Osteoblast (primary cell): ENCODE measurements around the gene TNNC1. TPM values are rescaled to one million over a fixed set of nuclear protein-coding genes. Genes with fewer than 3 reads are reported as not detected.

Experiments
- DNase-seq: peaks from one replicate; pipeline ENCODE4 v3.0.0; 2011; ENCODE audit warnings: low spot score, mixed read lengths; ENCODE audit not compliant: insufficient read length; ENCODE audit errors: missing footprints
- H2AFZ ChIP-seq: 2 replicates; pipeline ENCODE4 v1.6.0; 2011; ENCODE audit warnings: mild to moderate bottlenecking, low read length
- H3K27ac ChIP-seq: 2 replicates; pipeline ENCODE4 v1.5.1; 2011; ENCODE audit warnings: mild to moderate bottlenecking, low read depth, low read length, moderate library complexity
- H3K27me3 ChIP-seq: 2 replicates; pipeline ENCODE4 v1.6.0; 2012; ENCODE audit warnings: mild to moderate bottlenecking, control low read depth, inconsistent platforms, low read length, moderate library complexity; ENCODE audit not compliant: insufficient read depth
- H3K36me3 ChIP-seq: 2 replicates; pipeline ENCODE4 v1.5.1; 2011; ENCODE audit warnings: mild to moderate bottlenecking, low read length, control low read depth, moderate library complexity; ENCODE audit not compliant: insufficient read depth
- H3K4me1 ChIP-seq: 2 replicates; pipeline ENCODE4 v1.5.1; 2011; ENCODE audit warnings: mild to moderate bottlenecking, low read length, control low read depth, moderate library complexity; ENCODE audit not compliant: insufficient read depth
- H3K4me2 ChIP-seq: 2 replicates; pipeline ENCODE4 v1.6.0; 2011; ENCODE audit warnings: mild to moderate bottlenecking, low read length; ENCODE audit not compliant: insufficient read depth
- H3K4me3 ChIP-seq: fragments of 200-600 bp; sonication (generic); 3 replicates; pipeline ENCODE4 v1.5.1; 2012; ENCODE audit warnings: mild to moderate bottlenecking, low read length, inconsistent platforms; ENCODE audit not compliant: insufficient read depth
- H3K79me2 ChIP-seq: 2 replicates; pipeline ENCODE4 v1.6.0; 2012; ENCODE audit warnings: mild to moderate bottlenecking, low read length, control low read depth, inconsistent platforms; ENCODE audit not compliant: insufficient read depth
- H3K9me3 ChIP-seq: 2 replicates; pipeline ENCODE4 v1.5.1; 2011; ENCODE audit warnings: low read depth, low read length, control low read depth
- H4K20me1 ChIP-seq: 2 replicates; pipeline ENCODE4 v1.6.0; 2012; ENCODE audit warnings: mild to moderate bottlenecking, low read length, control low read depth; ENCODE audit not compliant: insufficient read depth
- total RNA-seq: library from RNA; depleted of rRNA; stranded (reverse); fragments of >200 nt; gene quantifications from 2 replicates; pipeline ENCODE4 v1.2.3, GENCODE V29; 2012
- TF ChIP-seq, protein P1 (sequence below): IDR thresholded peaks from 2 replicates; pipeline ENCODE4 v1.5.1; 2011; ENCODE audit warnings: mild to moderate bottlenecking, low read depth, low read length, moderate library complexity; ENCODE audit errors: extremely low read depth

The TNNC1 gene
- total RNA-seq, 1 donor, result 0.36 TPM

GRCh38 chr3:52405601-52406110 lies 48.2 kb downstream of the TNNC1 start:
- Histone ChIP-seq H3K79me2 (peaks cover 30% of the 10 kb centered on the region), H3K4me1 (peaks cover 9% of the 10 kb centered on the region), H3K9me3 (no peaks in the 10 kb centered on the region), H3K27me3 (no peaks in the 10 kb centered on the region), H3K36me3 (peaks cover 70% of the 10 kb centered on the region), H4K20me1 (peaks cover 12% of the 10 kb centered on the region), H3K4me2 (no peak overlapping the region), H3K4me3 (no peak overlapping the region), H3K27ac (no peak overlapping the region), H2AFZ (no peak overlapping the region)
- TF ChIP-seq, protein P1, sequence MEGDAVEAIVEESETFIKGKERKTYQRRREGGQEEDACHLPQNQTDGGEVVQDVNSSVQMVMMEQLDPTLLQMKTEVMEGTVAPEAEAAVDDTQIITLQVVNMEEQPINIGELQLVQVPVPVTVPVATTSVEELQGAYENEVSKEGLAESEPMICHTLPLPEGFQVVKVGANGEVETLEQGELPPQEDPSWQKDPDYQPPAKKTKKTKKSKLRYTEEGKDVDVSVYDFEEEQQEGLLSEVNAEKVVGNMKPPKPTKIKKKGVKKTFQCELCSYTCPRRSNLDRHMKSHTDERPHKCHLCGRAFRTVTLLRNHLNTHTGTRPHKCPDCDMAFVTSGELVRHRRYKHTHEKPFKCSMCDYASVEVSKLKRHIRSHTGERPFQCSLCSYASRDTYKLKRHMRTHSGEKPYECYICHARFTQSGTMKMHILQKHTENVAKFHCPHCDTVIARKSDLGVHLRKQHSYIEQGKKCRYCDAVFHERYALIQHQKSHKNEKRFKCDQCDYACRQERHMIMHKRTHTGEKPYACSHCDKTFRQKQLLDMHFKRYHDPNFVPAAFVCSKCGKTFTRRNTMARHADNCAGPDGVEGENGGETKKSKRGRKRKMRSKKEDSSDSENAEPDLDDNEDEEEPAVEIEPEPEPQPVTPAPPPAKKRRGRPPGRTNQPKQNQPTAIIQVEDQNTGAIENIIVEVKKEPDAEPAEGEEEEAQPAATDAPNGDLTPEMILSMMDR, result no peak
- DNase-seq, result peak; percentile 19

- Histone ChIP-seq H3K9me3 (no peaks in the 10 kb centered on the region), H3K36me3 (peaks cover 70% of the 10 kb centered on the region), H3K4me1 (peaks cover 9% of the 10 kb centered on the region), H4K20me1 (peaks cover 12% of the 10 kb centered on the region), H2AFZ (no peak overlapping the region), H3K79me2 (peaks cover 30% of the 10 kb centered on the region), H3K27ac (no peak overlapping the region), H3K27me3 (no peaks in the 10 kb centered on the region), H3K4me2 (no peak overlapping the region), H3K4me3 (no peak overlapping the region)
- TF ChIP-seq, protein P1, result no peak
- peak; percentile 54 for DNase-seq
Observed at GRCh38 chr3:52405066-52405465, 48.8 kb downstream of the TNNC1 start.

GRCh38 chr3:52404391-52404790 lies 49.5 kb downstream of the TNNC1 start:
- no peak overlapping the region for H2AFZ ChIP-seq
- TF ChIP-seq, protein P1, result no peak
- no peak overlapping the region for H3K27ac ChIP-seq
- peaks cover 9% of the 10 kb centered on the region for H3K4me1 ChIP-seq
- no peak overlapping the region for H3K4me2 ChIP-seq
- H3K27me3 ChIP-seq, result no peaks in the 10 kb centered on the region
- peaks cover 70% of the 10 kb centered on the region for H3K36me3 ChIP-seq
- H3K4me3 ChIP-seq, result no peak overlapping the region
- no peaks in the 10 kb centered on the region for H3K9me3 ChIP-seq
- DNase-seq, result peak; percentile 45
- peaks cover 15% of the 10 kb centered on the region for H4K20me1 ChIP-seq
- H3K79me2 ChIP-seq, result peaks cover 26% of the 10 kb centered on the region

GRCh38 chr3:52403955-52404354 lies 49.9 kb downstream of the TNNC1 start:
- DNase-seq, result peak; percentile 58
- Histone ChIP-seq H3K36me3 (peaks cover 70% of the 10 kb centered on the region), H3K79me2 (peaks cover 21% of the 10 kb centered on the region), H3K9me3 (no peaks in the 10 kb centered on the region), H2AFZ (no peak overlapping the region), H4K20me1 (peaks cover 16% of the 10 kb centered on the region), H3K4me3 (no peak overlapping the region), H3K27ac (no peak overlapping the region), H3K27me3 (no peaks in the 10 kb centered on the region), H3K4me1 (peaks cover 5% of the 10 kb centered on the region), H3K4me2 (no peak overlapping the region)
- TF ChIP-seq, protein P1, result no peak
